ENCODE data around the gene ANXA4.
"Not testable (repeated sequence)": the region's sequence is repeated elsewhere in the genome, so short reads cannot be mapped to it uniquely, and the experiment has no call there.

Gene ANXA4

DNA sequence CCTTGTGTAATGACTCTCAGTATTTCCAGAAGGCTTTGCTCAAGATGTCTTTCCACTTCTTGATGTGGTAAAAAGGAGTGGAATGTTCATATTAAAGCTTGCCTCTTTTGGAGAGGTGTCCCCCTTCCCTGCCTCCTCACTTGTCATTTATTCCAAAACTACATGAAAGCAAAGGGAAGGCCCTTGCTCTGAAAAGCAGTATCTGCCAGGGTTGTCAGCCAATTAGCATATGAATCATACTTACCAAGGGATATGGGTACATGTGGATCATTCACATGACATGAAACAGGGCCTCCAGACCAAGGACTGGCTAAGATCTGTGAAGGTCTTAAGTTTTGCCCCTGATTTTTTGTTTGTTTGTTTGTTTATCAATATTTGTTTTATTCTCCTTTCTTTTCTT lies 31.3 kb downstream of the ANXA4 start:
- TF ChIP-seq, protein P1, sequence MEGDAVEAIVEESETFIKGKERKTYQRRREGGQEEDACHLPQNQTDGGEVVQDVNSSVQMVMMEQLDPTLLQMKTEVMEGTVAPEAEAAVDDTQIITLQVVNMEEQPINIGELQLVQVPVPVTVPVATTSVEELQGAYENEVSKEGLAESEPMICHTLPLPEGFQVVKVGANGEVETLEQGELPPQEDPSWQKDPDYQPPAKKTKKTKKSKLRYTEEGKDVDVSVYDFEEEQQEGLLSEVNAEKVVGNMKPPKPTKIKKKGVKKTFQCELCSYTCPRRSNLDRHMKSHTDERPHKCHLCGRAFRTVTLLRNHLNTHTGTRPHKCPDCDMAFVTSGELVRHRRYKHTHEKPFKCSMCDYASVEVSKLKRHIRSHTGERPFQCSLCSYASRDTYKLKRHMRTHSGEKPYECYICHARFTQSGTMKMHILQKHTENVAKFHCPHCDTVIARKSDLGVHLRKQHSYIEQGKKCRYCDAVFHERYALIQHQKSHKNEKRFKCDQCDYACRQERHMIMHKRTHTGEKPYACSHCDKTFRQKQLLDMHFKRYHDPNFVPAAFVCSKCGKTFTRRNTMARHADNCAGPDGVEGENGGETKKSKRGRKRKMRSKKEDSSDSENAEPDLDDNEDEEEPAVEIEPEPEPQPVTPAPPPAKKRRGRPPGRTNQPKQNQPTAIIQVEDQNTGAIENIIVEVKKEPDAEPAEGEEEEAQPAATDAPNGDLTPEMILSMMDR (IDR thresholded peaks at IDR 0.05; ENCODE audit: low read depth, low read length) = no peak
- H3K4me3 ChIP-seq (ENCODE audit: low read depth, low read length) = no peak overlapping the region

DNA sequence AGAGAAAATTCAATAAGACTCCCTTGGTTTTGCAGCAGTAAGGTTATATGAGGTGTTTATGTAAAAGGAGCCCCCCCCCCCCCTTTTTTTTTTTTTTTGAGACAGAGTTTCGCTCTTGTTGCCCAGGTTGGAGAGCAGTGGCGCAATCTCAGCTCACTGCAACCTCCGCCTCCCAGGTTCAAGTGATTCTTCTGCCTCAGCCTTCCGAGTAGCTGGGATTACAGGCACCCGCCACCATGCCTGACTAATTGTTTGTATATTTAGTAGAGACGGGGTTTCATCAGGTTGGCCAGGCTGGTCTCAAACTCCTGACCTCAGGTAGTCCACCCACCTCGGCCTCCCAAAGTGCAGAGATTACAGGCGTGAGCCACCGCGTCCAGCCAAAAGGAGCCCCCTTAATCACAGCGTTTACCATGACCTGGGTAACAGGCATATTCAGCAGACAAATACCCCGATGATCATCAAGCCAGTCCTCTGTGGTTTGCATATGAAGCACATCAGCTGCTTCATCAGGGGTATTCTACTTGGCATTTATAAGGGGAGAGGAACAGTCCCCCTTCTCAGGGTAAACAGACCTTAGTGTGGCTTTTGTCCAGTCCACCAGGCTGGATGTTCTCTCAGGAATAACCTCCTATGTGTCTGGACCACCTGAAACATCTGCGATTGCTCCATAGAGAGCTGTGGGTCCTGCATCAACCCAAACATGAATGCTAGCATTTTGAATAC lies 32.5 kb downstream of the ANXA4 start:
- H3K4me3 ChIP-seq (ENCODE audit: low read depth, low read length) = not testable (repeated sequence)

GRCh38 chr2:69774984-69775982 lies 33.3 kb downstream of the ANXA4 start:
- no peak overlapping the region for H3K4me3 ChIP-seq (ENCODE audit: low read depth, low read length)
- TF ChIP-seq, protein P1 (IDR thresholded peaks at IDR 0.05; ENCODE audit: low read depth, low read length) = no peak

DNA sequence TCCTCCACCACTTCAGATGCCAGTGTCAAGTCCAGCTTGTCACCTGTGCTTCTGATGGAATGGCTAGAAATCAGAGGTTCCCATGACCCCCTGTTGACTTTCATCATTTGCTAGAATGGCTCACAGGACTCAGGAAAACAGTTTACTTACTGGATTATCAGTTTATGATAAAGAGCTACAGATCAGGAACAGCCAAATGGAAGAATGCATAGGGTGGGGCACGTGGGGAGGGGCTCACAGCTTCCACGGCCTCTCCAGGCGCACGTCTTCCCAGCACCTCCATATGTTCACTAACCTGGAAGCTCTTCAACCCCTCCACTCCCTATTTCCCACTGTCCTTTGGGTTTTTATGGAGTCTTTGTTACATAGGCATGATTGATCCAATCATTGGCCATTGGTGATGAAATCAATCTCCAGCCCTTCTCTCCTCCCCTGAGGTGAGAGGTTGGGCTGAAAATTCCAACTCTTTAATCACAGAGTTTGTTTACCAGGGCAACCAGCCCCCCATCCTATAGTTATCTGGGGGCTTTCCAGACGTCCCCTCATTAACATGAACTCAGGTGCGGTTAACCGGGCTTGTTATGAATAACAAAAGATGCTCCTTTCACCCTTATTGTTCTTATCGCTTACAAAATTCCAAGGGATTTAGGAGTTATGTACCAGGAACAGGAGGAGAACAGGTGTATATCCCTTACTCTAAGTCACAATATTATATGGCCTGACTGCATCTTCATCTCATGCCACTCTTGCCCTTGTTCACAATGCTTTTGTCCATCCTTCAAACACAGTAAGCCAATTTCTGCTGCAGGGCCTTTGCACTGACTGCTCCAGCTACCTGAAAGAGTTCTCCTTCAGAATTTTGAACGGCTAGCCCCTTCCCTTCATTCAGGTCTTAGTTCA lies 35.2 kb downstream of the ANXA4 start:
- TF ChIP-seq, protein P1 (IDR thresholded peaks at IDR 0.05; ENCODE audit: low read depth, low read length) = no peak
- H3K4me3 ChIP-seq (ENCODE audit: low read depth, low read length) = no peak overlapping the region

DNA sequence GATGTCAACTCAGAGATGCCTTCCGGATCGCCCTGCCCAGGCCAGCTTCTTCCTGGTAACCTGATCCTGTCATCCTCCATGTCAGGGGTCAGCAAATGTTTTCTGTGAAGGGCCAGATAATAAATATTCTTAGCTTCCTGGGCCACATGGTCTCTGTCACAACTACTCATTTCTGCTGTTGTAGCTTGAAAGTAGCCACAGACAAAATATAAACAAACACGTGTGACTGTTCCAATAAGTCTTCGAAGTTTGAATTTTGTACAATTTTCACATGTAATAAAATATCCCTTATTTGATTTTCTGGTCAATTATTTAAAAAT lies 35.8 kb downstream of the ANXA4 start:
- no peak overlapping the region for H3K4me3 ChIP-seq (ENCODE audit: low read depth, low read length)
- TF ChIP-seq, protein P1 (IDR thresholded peaks at IDR 0.05; ENCODE audit: low read depth, low read length) = no peak

- TF ChIP-seq, protein P1 (IDR thresholded peaks at IDR 0.05; ENCODE audit: low read depth, low read length) = no peak
- H3K4me3 ChIP-seq (ENCODE audit: low read depth, low read length) = no peak overlapping the region
Observed at GRCh38 chr2:69779258-69780001, 37.5 kb downstream of the ANXA4 start.

- TF ChIP-seq, protein P1 (IDR thresholded peaks at IDR 0.05; ENCODE audit: low read depth, low read length) = no peak
- no peak overlapping the region for H3K4me3 ChIP-seq (ENCODE audit: low read depth, low read length)
Observed at GRCh38 chr2:69780921-69781320, 39.0 kb downstream of the ANXA4 start.
